Measurements from ENCODE around the gene LUC7L.
A peak's percentile ranks its signal among the peaks of the same experiment; 100 is the strongest.
"Not testable (repeated sequence)": the region's sequence is repeated elsewhere in the genome, so short reads cannot be mapped to it uniquely, and the experiment has no call there.

The LUC7L gene

DNA sequence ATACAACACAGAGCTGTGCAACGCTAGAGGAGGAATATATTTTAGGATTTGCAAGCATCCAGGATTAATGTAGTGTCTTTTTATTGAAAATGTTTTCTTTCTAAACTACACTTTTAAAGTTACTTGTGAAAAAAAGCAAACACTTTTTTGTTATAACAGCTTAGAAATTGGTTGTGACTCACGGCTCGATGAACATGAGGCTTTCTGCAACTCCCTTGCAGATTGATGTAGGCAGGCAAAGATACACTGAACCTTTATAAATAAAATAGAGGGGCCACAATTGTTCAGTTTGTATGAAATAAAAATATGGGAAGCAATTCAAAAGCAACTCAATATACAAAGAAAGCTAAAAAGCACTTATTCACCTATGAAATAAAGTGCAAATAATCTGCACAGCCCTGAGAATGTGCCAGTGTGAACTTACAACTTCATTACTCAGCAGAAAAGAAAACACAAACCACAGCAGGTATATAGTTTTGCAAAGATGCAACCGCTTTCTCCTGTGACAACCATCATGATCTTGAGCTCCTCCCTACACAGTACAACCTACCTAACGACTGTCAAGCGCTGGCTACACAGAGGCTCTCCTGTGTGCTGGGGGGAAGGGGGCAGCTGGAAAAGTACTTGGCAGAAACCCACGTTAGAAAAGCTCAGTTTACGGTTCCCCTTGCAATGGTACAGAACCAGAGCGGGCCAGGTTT is 948 bp downstream of the LUC7L start:
- DNase-seq: peak in 1 of 2 donors; percentile 15

DNA sequence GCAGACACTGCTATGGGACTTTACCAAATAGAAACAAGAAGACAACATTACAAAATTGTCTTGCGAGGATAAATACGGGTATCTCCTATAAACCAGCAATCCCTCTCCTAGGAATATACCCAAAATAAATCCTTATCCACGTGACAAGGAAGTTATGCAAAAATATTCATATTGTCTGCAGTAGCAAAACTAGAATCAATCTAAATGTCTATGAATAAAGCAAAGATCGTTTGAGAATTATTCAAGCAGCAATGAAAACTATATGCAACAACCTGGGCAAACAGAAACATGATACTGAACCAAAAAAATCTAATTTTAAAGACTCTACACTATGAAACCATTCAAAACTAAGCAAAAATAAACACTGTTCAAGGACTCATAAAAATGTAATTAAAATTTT is 9.2 kb downstream of the LUC7L start:
- no peak for DNase-seq

DNA sequence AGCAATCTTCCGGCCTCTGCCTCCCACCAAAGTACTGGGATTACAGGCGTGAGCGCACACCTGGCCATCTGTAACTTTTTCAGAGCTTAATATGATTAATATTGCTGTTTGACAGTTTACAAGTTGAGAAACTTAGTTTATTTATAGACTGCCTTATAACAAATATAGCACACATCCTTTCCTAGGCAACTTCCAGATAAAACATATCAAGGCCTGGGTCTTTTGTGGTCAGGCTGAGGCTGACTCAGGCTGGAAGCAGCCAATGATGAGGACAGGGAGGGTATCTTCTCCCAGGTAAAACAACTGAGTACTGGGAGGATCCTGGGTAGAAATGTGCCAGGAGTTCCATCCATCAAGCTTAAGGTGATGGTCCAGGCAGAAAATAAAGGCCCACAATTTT is 16.2 kb downstream of the LUC7L start:
- no peak for DNase-seq

- DNase-seq: not testable (repeated sequence)
These were observed 17.5 kb downstream of the LUC7L start for GRCh38 chr16:211631-212180.

- DNase-seq: not testable (repeated sequence)
These were observed 19.9 kb downstream of the LUC7L start for GRCh38 chr16:209359-209758.

DNA sequence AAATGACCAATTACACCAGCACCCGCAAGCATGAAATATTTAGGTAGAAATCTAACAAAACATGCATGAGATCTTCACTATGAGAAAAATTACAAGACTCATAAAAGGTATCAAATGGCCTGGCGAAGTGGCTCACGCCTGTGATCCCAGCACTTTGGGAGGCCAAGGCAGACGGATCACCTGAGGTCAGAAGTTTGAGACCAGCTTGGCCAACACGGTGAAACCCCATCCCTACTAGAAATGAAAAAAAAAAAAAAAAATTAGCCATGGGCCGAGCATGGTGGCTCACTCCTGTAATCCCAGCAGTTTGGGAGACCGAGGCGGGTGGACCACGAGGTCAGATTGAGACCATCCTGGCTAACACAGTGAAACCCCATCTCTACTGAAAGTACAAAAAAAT is 25.2 kb downstream of the LUC7L start:
- not testable (repeated sequence) for DNase-seq

DNA sequence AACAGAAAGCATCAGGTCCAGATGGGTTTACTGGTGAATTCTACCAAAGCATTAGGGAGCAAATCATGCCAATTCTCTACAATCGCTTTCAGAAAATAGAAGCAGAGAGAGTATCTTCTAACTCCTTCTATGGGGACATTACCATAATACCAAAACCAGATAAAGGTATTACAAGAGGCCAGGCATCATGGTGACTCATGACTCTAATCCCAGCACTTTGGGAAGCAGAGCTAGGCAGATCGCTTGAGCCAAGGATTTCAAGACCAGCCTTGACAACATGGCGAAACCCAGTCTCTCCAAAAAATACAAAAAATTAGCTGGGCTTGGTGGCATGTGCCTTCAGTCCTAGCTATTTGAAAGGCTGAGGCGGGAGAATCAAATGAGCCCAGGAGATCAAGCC is 26.0 kb downstream of the LUC7L start:
- no peak for DNase-seq

- no peak for DNase-seq
These were observed 28.9 kb downstream of the LUC7L start for GRCh38 chr16:200388-200787.

- no peak for DNase-seq
These were observed 34.7 kb downstream of the LUC7L start for GRCh38 chr16:194516-194915.

DNA sequence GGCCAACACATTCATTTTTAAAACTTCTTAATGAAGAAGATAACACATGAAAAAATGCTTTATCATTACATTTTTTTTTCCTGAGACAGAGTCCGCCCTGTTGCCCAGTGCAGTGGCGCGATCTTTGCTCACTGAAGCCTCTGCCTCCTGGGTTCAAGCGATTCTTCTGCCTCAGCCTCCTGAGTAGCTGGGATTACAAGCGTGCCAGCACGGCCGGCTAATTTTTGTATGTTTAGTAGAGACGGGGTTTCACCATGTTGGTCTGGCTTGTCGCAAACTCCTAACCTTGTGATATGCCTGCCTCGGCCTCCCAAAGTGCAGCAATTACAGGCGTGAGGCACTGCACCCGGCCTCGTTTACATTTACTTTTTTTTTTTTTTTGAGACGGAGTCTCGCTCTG is 35.8 kb downstream of the LUC7L start:
- no peak for DNase-seq

DNA sequence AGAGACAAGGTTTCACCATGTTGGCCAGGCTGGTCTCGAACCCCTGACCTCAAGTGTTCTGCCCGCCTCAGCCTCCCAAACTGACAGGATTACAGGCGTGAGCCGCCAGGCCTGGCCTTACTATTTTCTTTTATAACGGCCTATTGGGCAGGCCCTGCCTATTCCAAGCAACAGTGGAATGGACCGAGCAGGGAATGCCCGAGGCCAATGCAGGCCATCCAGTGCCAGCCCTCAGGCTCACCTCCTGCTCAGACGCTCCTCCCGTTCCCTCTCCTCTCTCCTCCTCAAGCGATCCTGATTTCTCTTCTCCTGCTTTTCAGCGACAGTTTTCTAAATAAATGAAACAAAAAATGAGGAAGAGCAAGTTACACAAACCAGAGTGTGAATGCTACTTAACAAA is 36.6 kb downstream of the LUC7L start:
- DNase-seq: no peak

DNA sequence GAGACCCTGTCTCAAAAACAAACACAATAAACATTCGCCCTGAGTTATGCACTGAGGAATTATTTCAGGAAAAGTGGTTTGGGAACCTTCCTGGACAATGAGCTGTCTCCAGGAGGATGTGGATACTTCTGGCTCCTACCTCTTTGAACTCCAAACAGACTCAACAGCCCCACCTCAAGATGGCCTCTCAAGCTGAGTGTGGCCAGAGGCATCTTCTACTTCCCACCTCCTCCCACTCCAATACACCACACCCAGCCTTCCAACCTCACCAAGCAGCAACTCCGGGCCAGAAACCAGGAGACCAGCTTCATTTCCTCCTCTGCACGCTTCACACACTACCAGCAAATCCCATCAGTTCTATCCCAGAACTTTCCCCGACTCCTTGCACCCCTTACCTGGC is 37.4 kb downstream of the LUC7L start:
- DNase-seq: no peak

DNA sequence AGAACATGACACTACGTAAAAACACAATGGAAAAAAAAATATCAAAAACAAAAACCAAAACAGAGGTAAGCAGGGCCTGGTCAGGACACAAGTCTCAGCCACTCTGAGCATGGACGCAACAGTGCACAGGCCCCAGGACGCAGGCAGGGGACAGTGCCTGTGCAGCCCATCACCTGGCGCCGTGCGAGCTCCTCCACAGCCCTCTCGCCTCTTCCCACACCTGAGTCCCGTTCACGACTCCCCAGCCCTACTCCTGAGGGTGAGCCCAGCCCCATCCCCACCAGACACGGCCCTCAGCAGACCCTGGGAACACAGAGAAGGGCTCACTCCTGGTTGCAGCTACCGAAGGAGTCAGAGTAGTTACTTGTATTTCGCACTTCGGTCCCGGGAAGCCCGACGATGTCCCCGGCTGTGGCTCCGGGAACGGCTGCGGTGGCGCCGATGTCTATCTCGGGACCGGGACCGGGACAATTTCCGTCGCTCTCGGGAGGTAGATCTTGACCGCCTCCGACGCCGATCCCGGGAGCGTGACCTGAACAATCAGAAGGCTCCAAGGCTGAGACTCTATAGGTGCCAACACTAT is 39.6 kb downstream of the LUC7L start:
- DNase-seq: no peak

GRCh38 chr16:188674-189073 is 40.6 kb downstream of the LUC7L start:
- DNase-seq: peak in 1 of 2 donors; percentile 39

DNA sequence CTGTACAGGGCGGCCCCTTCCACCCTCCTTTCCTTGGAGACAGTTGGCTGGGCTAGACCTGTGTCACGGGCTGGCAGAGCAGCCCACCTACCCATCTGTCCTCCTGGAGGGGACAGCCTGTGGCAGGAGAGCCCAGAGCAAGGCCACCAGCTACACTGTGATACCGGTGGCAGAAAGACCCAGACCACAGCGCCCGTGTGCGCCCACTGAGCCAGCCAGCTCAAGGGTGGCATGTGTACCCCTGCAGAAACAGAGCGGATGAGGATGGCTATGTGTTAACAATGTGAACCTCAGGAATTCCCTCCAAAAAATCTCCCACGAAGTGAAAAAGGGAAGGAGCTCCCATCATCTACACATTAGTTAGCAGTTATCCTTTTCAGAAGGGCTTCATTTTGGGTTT is 41.9 kb downstream of the LUC7L start:
- DNase-seq: no peak

DNA sequence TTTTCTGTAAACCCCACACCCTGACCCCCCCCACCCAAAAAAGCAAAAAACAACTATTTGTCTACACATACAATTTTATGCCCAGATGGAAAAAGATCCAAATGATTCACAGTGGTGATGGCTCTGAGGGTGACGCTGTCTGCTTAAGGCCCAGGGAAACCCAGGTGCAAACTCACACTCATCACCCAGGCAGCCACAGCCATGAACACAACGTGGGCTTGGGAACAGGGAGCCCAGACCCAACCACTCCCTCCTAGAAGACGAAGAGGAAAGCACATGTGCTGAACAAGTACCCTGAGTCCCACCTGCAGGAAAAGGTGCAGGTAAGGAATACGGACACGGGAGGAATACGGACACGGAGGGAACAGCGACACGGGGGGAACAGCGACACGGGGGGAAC is 43.6 kb downstream of the LUC7L start:
- no peak for DNase-seq

GRCh38 chr16:185213-185612 is 44.0 kb downstream of the LUC7L start:
- no peak for DNase-seq

- no peak for DNase-seq
These were observed 46.2 kb downstream of the LUC7L start for GRCh38 chr16:183005-183404.

DNA sequence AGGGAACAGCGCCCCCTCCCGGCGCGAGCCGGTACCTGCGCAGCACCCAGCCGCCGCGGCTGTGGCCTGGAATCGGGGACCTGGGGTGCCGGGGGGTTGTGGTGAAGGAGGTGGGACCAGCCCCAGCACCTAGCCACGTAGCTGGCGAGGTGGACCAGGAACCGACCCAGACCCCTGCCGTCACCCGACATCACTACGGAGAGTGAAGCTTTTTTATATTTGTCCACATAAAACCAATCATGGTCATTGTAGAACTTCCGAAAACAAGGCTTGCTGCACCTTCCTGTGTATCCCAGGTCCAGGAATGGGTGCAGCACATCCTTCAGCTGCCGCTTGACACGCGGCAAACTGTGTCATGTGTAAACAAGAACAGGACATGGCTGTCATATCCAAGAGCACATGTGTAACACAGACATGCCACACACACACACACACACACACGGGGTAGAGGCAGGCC is 47.7 kb downstream of the LUC7L start:
- DNase-seq: no peak

DNA sequence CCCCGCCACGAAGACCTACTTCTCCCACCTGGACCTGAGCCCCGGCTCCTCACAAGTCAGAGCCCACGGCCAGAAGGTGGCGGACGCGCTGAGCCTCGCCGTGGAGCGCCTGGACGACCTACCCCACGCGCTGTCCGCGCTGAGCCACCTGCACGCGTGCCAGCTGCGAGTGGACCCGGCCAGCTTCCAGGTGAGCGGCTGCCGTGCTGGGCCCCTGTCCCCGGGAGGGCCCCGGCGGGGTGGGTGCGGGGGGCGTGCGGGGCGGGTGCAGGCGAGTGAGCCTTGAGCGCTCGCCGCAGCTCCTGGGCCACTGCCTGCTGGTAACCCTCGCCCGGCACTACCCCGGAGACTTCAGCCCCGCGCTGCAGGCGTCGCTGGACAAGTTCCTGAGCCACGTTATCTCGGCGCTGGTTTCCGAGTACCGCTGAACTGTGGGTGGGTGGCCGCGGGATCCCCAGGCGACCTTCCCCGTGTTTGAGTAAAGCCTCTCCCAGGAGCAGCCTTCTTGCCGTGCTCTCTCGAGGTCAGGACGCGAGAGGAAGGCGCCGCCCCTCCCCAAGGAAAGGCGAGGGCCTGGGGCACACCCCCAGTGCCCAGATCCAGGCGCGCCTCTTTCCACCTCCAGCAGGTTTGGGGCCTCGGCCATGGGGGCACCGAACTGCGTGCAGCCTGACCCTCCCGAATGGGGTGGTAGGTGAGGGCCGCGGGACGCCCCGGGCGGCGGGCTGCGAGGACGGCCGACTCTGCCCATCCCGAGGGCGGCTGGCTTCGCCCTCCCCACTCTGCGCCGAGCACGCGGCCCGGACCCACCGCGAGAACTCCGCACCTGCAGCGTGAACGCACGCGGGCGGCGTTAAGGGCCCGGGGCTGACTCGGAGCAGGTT is 48.3 kb downstream of the LUC7L start:
- DNase-seq: peak; percentile 79 to 88

DNA sequence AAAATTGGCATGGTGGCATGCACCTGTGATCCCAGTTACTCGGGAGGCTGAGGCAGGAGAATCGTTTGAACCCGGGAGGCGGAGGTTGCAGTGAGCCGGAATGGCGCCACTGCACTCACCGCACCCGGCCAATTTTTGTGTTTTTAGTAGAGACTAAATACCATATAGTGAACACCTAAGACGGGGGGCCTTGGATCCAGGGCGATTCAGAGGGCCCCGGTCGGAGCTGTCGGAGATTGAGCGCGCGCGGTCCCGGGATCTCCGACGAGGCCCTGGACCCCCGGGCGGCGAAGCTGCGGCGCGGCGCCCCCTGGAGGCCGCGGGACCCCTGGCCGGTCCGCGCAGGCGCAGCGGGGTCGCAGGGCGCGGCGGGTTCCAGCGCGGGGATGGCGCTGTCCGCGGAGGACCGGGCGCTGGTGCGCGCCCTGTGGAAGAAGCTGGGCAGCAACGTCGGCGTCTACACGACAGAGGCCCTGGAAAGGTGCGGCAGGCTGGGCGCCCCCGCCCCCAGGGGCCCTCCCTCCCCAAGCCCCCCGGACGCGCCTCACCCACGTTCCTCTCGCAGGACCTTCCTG is 49.1 kb downstream of the LUC7L start, which contains the start of gene HBQ1:
HBQ1 (plus strand) TSS at position 359 of the 575 bp plus-strand sequence; CDS start at position 387, 28 bp downstream.
- peak; percentile 4 to 36 for DNase-seq

DNA sequence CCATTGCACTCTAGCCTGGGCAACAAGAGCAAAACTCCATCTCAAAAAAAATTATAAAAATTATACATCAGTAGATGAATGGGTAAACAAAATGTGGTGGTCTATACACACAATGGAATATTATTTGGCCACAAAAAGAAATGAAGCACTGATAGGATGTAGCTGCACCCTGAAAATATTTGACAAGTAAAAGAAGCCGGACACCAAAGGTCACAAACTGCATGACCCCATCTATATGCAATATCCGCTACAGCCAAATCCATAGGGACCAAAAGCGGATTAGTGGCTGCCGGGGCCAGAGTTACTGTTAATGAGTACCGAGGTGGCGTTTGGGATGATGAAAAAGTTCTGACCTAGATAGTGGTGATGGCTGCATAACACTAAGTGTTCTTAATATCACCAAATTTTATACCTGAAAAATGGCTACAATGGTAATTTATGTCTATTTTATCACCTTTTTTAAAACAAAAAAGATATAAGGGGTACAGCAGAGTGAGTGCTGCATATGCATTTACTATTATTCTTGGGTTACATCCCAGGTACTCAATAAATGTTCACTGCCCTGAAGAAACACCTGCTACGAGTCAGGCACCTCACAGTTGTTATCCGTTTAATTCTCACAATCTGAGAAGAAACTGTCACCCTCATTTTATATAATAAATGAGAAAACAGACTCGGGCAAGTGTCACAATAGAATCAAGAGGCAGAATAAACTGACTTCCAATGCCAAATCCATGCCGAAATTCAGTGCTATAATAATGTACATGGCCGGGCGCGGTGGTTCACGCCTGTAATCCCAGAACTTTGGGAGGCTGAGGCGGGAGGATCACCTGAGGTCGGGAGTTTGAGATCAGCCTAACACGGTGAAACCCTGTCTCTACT is 49.8 kb downstream of the LUC7L start:
- DNase-seq: no peak

Data from CD4-positive, alpha-beta T cell treated with Interferon alpha-2 for 1 hour (primary cell).